ENCODE measurements around the gene RELA.
"Not testable (repeated sequence)": the region's sequence is repeated elsewhere in the genome, so short reads cannot be mapped to it uniquely, and the experiment has no call there.

Gene RELA

GRCh38 chr11:65662799-65663638 is at the start of gene RELA:
Gene RELA, minus strand, starts transcription at chr11:65662916. Its CDS starts 84 bp downstream, at chr11:65662832.
- peak; percentile 87 for DNase-seq (ENCODE audit: insufficient read length, low spot score)
- FAIRE-seq = no peak
- peak; percentile 69 for TF ChIP-seq POLR2A (IDR thresholded peaks at IDR 0.05; ENCODE audit: low read depth, low read length)

GRCh38 chr11:65711785-65712632 is 49.3 kb upstream of the RELA start, which contains the start of gene KAT5:
Gene KAT5, plus strand, starts transcription at chr11:65712252. Its CDS starts 16 bp downstream, at chr11:65712268.
- FAIRE-seq = no peak
- peak; percentile 79 for DNase-seq (ENCODE audit: insufficient read length, low spot score)
- TF ChIP-seq POLR2A (IDR thresholded peaks at IDR 0.05; ENCODE audit: low read depth, low read length) = peak; percentile 59; the same call in 1 of the 2 replicates

GRCh38 chr11:65710421-65710820 is 47.7 kb upstream of the RELA start:
- FAIRE-seq = no peak

GRCh38 chr11:65709661-65710060 is 46.9 kb upstream of the RELA start:
- DNase-seq (ENCODE audit: insufficient read length, low spot score) = no peak
- no peak for TF ChIP-seq POLR2A (IDR thresholded peaks at IDR 0.05; ENCODE audit: low read depth, low read length)
- no peak for FAIRE-seq

More at GRCh38 chr11:65710421-65710820, 47.7 kb upstream of the RELA start:
- no peak for DNase-seq (ENCODE audit: insufficient read length, low spot score)
- no peak for TF ChIP-seq POLR2A (IDR thresholded peaks at IDR 0.05; ENCODE audit: low read depth, low read length)

- TF ChIP-seq POLR2A (IDR thresholded peaks at IDR 0.05; ENCODE audit: low read depth, low read length) = no peak
- DNase-seq (ENCODE audit: insufficient read length, low spot score) (no peak), FAIRE-seq (no peak)
These were observed 45.7 kb upstream of the RELA start for GRCh38 chr11:65708451-65708850.

- FAIRE-seq; DNase-seq (ENCODE audit: insufficient read length, low spot score): not testable (repeated sequence)
These were observed 44.3 kb upstream of the RELA start for GRCh38 chr11:65707002-65707401.

GRCh38 chr11:65706303-65706763 is 43.6 kb upstream of the RELA start:
- not testable (repeated sequence) for FAIRE-seq; DNase-seq (ENCODE audit: insufficient read length, low spot score)

GRCh38 chr11:65703846-65704245 is 41.1 kb upstream of the RELA start:
- no peak for TF ChIP-seq POLR2A (IDR thresholded peaks at IDR 0.05; ENCODE audit: low read depth, low read length)
- DNase-seq (ENCODE audit: insufficient read length, low spot score) (no peak), FAIRE-seq (no peak)

GRCh38 chr11:65701686-65702085 is 39.0 kb upstream of the RELA start:
- no peak for TF ChIP-seq POLR2A (IDR thresholded peaks at IDR 0.05; ENCODE audit: low read depth, low read length)
- no peak for DNase-seq (ENCODE audit: insufficient read length, low spot score)
- FAIRE-seq = no peak

- FAIRE-seq (no peak), DNase-seq (ENCODE audit: insufficient read length, low spot score) (no peak)
- TF ChIP-seq POLR2A (IDR thresholded peaks at IDR 0.05; ENCODE audit: low read depth, low read length) = no peak
These were observed 37.7 kb upstream of the RELA start for GRCh38 chr11:65700399-65700798.

GRCh38 chr11:65699306-65699705 is 36.6 kb upstream of the RELA start:
- no peak for DNase-seq (ENCODE audit: insufficient read length, low spot score)
- no peak for FAIRE-seq
- TF ChIP-seq POLR2A (IDR thresholded peaks at IDR 0.05; ENCODE audit: low read depth, low read length) = no peak

- no peak for TF ChIP-seq POLR2A (IDR thresholded peaks at IDR 0.05; ENCODE audit: low read depth, low read length)
- FAIRE-seq = no peak
- no peak for DNase-seq (ENCODE audit: insufficient read length, low spot score)
These were observed 35.5 kb upstream of the RELA start for GRCh38 chr11:65698205-65698604.

- no peak for TF ChIP-seq POLR2A (IDR thresholded peaks at IDR 0.05; ENCODE audit: low read depth, low read length)
- DNase-seq (ENCODE audit: insufficient read length, low spot score) (no peak), FAIRE-seq (no peak)
These were observed 34.3 kb upstream of the RELA start for GRCh38 chr11:65696802-65697552.
